SKM-1 (cell line): ENCODE data around the gene SCRT2.
"Not testable (repeated sequence)": the region's sequence is repeated elsewhere in the genome, so short reads cannot be mapped to it uniquely, and the experiment has no call there.

Experiments
- DNase-seq: peaks from one replicate; lab custom pipeline; 2025; ENCODE audit not compliant: unreplicated experiment; lab: John Stamatoyannopoulos, UW

Gene SCRT2

GRCh38 chr20:701401-702129, 26.0 kb upstream of the SCRT2 start:
- DNase-seq: no peak

DNA sequence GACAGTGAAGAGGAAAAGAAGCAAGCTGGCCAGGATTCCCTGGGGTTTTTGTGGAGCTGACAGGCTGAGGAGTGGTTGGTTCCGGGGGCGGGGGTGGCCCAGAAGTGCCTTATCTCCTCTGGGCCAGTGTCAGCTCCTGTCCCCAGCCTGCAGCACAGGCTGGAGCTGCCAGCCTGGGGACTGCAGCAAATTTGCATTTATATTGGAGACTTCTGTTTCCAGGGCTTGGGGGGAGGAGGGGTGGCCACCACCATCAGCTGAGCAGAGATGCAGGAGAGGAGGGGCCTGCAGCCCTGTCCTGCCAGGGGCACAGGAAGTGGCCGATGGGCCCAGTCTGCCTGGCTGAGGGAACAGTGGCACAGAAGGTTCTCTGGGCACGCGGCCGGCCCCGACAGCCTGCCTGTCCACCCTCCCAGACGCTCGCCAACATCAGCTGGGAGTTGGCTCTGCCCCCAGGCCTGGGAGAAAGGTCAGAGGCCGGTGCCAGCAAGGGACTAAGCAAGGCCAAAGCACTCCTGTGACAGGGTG, 24.3 kb upstream of the SCRT2 start:
- no peak for DNase-seq

DNA sequence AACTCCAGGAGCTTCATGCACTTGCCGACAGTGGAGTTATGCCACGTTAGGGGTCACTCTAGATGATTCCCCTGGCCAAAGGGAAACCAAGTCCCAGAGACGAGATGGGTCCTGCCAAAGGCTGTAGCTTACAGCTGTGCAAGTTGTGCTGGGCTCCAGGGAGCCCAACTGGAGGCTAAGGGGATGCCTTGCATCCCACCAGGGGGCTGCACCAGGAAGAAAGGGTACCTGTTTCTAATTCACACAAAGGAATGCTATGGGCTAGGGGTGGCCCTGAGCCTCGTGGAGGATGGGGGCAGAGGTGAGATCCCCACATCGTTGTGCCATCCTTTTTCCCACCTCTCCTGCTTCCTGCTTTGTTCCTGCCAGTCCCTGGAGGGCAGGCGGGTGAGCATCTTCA, 23.7 kb upstream of the SCRT2 start:
- no peak for DNase-seq

GRCh38 chr20:698276-698675, 22.7 kb upstream of the SCRT2 start:
- no peak for DNase-seq

- DNase-seq: no peak
These were observed 22.2 kb upstream of the SCRT2 start for GRCh38 chr20:697826-698225.

GRCh38 chr20:695165-695866, 19.7 kb upstream of the SCRT2 start:
- no peak for DNase-seq

DNA sequence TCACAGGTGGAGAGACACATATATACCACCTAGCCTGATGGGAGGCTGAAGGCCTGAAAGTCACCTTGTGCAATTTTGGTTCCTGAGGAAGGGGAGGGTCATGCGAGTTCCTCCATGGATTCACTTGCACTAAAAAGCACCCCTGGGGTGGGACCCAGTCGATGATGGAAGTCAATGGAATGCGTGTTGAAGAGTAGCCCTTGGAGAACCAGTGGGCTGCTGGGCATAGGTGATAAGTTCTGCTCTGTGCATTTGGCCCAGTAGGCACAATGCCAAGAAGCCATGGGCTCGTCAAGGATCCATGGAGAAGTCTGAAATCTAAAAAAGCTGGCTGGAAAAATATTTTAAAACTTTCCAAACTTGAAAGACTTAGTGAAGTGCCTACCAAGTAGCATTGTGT, 18.9 kb upstream of the SCRT2 start:
- DNase-seq: no peak

- not testable (repeated sequence) for DNase-seq
These were observed 18.2 kb upstream of the SCRT2 start for GRCh38 chr20:693786-694185.

- DNase-seq: no peak
These were observed 16.4 kb upstream of the SCRT2 start for GRCh38 chr20:692044-692443.

DNA sequence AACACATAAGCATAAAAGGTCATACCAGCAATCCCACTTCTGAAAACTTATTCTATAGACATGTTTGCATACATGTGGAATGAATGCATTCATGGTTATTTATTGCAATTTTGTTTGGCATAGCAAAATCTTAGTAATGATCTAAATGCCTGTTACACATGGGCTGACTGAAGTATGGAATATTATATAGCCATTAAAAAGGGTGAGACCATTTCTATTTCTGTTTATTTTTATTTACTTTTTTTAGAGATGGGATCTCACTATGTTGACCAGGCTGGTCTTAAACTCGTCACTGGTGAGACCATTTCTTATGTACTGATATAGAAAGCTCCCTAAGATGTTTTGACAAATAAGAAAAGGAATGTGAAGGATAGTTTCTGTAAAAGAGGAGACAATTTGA, 14.3 kb upstream of the SCRT2 start:
- DNase-seq: no peak

- no peak for DNase-seq
These were observed 13.7 kb upstream of the SCRT2 start for GRCh38 chr20:689348-689747.

GRCh38 chr20:688809-689212, 13.2 kb upstream of the SCRT2 start:
- DNase-seq: no peak

GRCh38 chr20:687468-688203, 12.0 kb upstream of the SCRT2 start:
- no peak for DNase-seq

- no peak for DNase-seq
These were observed 9.2 kb upstream of the SCRT2 start for GRCh38 chr20:684676-685319.

DNA sequence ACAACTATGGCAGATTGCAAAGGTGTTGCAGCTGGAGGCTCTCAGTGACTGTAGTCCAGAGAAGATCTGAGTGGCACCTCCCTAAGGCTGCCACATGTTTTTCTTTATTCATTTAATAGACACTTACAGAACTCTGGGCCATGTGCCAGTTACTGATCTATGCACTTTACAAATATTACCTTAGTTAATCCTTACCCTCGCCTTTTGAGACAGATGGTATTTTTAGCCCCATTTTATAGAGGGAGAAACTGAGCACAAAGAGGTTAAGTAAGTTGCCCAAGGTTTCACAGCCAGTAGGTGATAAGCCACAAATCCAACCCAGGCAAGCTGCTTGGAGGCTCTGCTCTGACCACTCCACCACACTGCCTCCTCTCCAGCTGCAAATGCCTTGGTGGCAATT, 6.5 kb upstream of the SCRT2 start:
- no peak for DNase-seq

DNA sequence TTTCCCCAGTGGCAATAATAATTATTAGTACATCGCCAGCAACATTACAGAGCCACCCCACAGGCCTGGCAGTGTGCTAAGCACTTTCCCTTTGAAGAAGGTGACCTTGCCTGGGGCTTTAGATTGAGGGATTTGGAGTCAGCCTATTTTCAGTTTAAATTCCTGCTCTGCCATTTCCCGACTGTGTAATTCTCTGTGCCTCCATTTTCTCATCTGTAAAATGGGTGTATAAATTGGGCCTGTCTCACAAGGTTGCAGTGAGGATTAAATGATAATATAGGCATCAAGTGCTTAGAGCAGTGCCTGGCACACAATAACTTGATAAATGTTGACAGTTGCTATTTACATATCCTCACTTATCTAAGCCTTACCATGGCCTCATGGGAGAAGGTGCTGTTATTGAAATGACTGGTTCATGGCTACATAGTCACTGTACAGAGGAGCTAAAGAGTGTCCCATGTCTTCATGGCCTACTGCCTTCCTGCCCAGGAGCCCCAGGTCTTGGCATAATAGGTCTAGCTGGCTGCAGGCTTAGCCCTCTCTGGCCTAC, 5.1 kb upstream of the SCRT2 start:
- no peak for DNase-seq

DNA sequence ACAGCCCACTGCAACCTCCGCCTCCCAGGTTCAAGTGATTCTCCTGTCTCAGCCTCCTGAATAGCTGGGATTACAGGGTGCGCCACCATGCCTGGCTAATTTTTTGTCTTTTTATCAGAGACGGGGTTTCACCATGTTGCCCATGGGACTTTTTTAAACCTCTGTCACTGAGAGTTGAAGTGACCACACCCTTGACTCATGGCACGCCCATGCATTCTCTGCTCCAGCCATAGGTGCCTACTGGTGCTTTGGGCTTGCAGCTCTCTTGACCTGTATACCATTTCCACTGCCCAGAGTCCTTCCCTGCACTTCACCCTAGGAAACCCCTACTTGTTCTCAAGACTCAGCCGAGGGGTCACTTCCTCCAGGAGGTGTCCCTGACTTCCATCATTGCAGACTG, 2.4 kb upstream of the SCRT2 start:
- DNase-seq: no peak

DNA sequence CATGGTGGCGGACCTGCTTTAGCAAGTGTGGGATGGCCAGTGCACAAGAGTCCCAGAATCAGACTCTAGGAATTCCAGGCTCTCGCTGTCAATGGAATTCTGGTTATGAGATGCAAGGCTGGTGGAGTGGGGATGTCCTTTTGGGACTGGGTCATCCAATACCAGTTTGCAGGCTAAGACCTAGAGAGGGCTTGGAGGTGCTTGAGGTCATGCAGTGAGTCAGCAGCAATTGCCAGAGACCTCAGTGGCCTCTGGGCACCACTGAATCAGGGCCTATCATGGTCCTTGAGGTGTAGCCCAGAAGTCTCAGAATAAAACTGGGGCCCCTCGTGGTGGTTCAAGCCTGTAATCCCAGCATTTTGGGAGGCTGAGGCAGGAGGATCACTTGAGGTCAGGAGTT, 1.4 kb upstream of the SCRT2 start:
- no peak for DNase-seq

- DNase-seq: no peak
These were observed 824 bp upstream of the SCRT2 start for GRCh38 chr20:676315-676937.

DNA sequence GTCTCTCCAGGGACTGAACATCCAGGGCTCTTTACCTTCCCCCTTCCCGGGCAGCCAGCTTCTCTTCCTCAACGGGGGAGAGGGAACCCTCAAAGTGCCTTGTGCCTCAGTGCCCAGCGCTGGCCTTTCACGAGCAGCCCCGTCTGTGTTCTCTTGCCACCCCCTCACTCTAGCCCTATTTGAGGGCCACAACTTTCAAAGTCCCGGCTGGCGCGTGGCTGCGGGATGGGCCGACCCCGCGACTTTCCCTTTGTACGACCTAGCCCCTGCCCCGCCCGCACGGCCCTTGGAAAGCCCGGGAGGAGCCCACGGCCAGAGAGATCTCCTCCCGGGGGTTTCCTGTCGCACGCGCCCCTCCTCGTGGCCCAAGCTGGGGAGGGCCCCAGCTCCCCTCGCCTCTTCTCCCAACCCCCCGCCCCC, 559 bp downstream of the SCRT2 start:
- no peak for DNase-seq

GRCh38 chr20:673603-674001, 2.0 kb downstream of the SCRT2 start:
- DNase-seq: no peak
